Epithelial cell of proximal tubule (primary cell): Measurements from ENCODE around the gene EGFR. TPM values are rescaled to one million over a fixed set of nuclear protein-coding genes. Genes with fewer than 3 reads are reported as not detected.

Experiments used
- DNase-seq: peaks from one replicate; pipeline ENCODE4 v3.0.0-alpha.2; 2011; ENCODE audit warnings: low read depth
- H3K4me3 ChIP-seq: 2 replicates; pipeline ENCODE4 v1.5.1; 2011; ENCODE audit warnings: low read depth, mild to moderate bottlenecking, low read length
- CTCF ChIP-seq: conservative IDR thresholded peaks from 2 replicates; pipeline ENCODE4 v1.5.1; 2012; ENCODE audit warnings: low read depth, mild to moderate bottlenecking, low read length
- total RNA-seq: library from RNA; depleted of rRNA; stranded (reverse); fragments of >200 nt; gene quantifications from 2 replicates; pipeline ENCODE4 v1.2.3, GENCODE V29; 2015

EGFR gene
- total RNA-seq, 1 donor from 2014 or later: 48.1 TPM

- no peak for TF ChIP-seq CTCF
- no peak for DNase-seq
- H3K4me3 ChIP-seq: no peak overlapping the region
These were observed 166.5 kb downstream of the EGFR start for GRCh38 chr7:55185321-55185802.

- no peak for TF ChIP-seq CTCF
- peak; percentile 81 for DNase-seq
- no peak overlapping the region for H3K4me3 ChIP-seq
These were observed 167.3 kb downstream of the EGFR start for GRCh38 chr7:55185941-55186609.

- DNase-seq: no peak
- no peak for TF ChIP-seq CTCF
- no peak overlapping the region for H3K4me3 ChIP-seq
These were observed 169.1 kb downstream of the EGFR start for GRCh38 chr7:55187701-55188491.

- TF ChIP-seq CTCF: no peak
These were observed 169.8 kb downstream of the EGFR start for GRCh38 chr7:55188590-55189138.

GRCh38 chr7:55189146-55189766, 170.4 kb downstream of the EGFR start:
- TF ChIP-seq CTCF: no peak
- H3K4me3 ChIP-seq: no peak overlapping the region
- no peak for DNase-seq

More at GRCh38 chr7:55188590-55189138, 169.8 kb downstream of the EGFR start:
- no peak for DNase-seq
- H3K4me3 ChIP-seq: no peak overlapping the region

GRCh38 chr7:55189878-55190436, 171.1 kb downstream of the EGFR start:
- H3K4me3 ChIP-seq: no peak overlapping the region
- TF ChIP-seq CTCF: no peak
- DNase-seq: no peak
